OCI-LY7 (cell line): ENCODE data around the gene ELF2. TPM values are rescaled to one million over a fixed set of nuclear protein-coding genes. Genes with fewer than 3 reads are reported as not detected.

Experiments used
- BruUV-seq: library from RNA; stranded (reverse); fragments of 400-500 nt; replicated peaks from 2 replicates; lab custom pipeline; 2021; lab: Mats Ljungman, UMichigan
- CTCF ChIA-PET: fragments of 300-600 bp; sonication (Branson Sonifier 250); formaldehyde crosslinking; loops from one replicate; lab custom pipeline; 2022; ENCODE audit warnings: antibody characterized with exemption; ENCODE audit not compliant: unreplicated experiment; lab: Charles Lee
- POLR2A ChIA-PET: fragments of 300-600 bp; sonication (Branson Sonifier 250); formaldehyde crosslinking; loops from one replicate; lab custom pipeline; 2022; ENCODE audit warnings: antibody characterized with exemption; lab: Charles Lee
- DNase-seq: peaks from one replicate; pipeline ENCODE4 v3.0.0-alpha.2; 2015; ENCODE audit warnings: low spot score
- H2AFZ ChIP-seq: fragments of 200-600 bp; sonication (generic), shearing (Covaris generic); 2 replicates; pipeline ENCODE4 v1.6.1; 2014; ENCODE audit warnings: mild to moderate bottlenecking, antibody characterized with exemption, low read length, moderate library complexity
- H3K27ac ChIP-seq: fragments of 200-600 bp; sonication (generic); 2 replicates; pipeline ENCODE4 v1.5.1; 2014; ENCODE audit warnings: mixed run types, low read depth, mild to moderate bottlenecking, moderate library complexity, low read length, inconsistent platforms; ENCODE audit not compliant: poor library complexity, severe bottlenecking
- H3K36me3 ChIP-seq: fragments of 200-600 bp; sonication (generic); 2 replicates; pipeline ENCODE4 v1.6.1; 2014; ENCODE audit warnings: mild to moderate bottlenecking, antibody characterized with exemption, low read length, moderate library complexity, mixed read lengths; ENCODE audit not compliant: insufficient read depth
- H3K4me1 ChIP-seq: fragments of 200-600 bp; sonication (generic); 2 replicates; pipeline ENCODE4 v1.5.1; 2014; ENCODE audit warnings: mild to moderate bottlenecking, low read length; ENCODE audit not compliant: insufficient read depth, poor library complexity, severe bottlenecking
- H3K4me2 ChIP-seq: fragments of 200-600 bp; sonication (generic); 2 replicates; pipeline ENCODE4 v1.6.1; 2014; ENCODE audit warnings: mild to moderate bottlenecking, low read length
- H3K4me3 ChIP-seq: fragments of 200-600 bp; sonication (generic); 2 replicates; pipeline ENCODE4 v1.5.1; 2014; ENCODE audit warnings: mild to moderate bottlenecking, low read depth, low read length; ENCODE audit not compliant: poor library complexity, severe bottlenecking
- H3K79me2 ChIP-seq: fragments of 200-600 bp; sonication (generic); 2 replicates; pipeline ENCODE4 v1.6.1; 2016; ENCODE audit warnings: low read depth, mild to moderate bottlenecking, low read length, moderate library complexity, mixed read lengths; ENCODE audit not compliant: insufficient read depth
- H3K9me2 ChIP-seq: fragments of 200-600 bp; sonication (generic); 2 replicates; pipeline ENCODE4 v1.6.1; 2016; ENCODE audit warnings: mild to moderate bottlenecking, low read length, mixed read lengths; ENCODE audit not compliant: insufficient read depth
- H3K9me3 ChIP-seq: fragments of 200-600 bp; sonication (generic); 2 replicates; pipeline ENCODE4 v1.6.1; 2014; ENCODE audit warnings: mild to moderate bottlenecking, mixed run types, low read length, mixed read lengths
- H4K20me1 ChIP-seq: fragments of 200-600 bp; sonication (generic); 2 replicates; pipeline ENCODE4 v1.6.1; 2014; ENCODE audit warnings: mild to moderate bottlenecking, antibody characterized with exemption, low read length, moderate library complexity, mixed read lengths; ENCODE audit not compliant: insufficient read depth
- EZH2phosphoT487 ChIP-seq: fragments of 200-600 bp; sonication (generic); IDR thresholded peaks from 2 replicates; pipeline ENCODE4 v1.6.1; 2018; ENCODE audit warnings: low read depth, borderline replicate concordance, mild to moderate bottlenecking, mixed run types, antibody characterized with exemption, low read length, moderate library complexity, mixed read lengths
- intact Hi-C: fragments of 100-400 bp; cut with micrococcal nuclease; formaldehyde crosslinking; loops from one replicate; pipeline ENCODE4 v1.10.0; 2022; ENCODE audit not compliant: unreplicated experiment
- total RNA-seq, 2 experiments: library from RNA; depleted of rRNA in 1 of 2; stranded (reverse); fragments of >200 nt in 1 of 2; shearing (Covaris generic) in 1 of 2; gene quantifications; 2 replicates each; pipeline ENCODE4 v1.2.3, GENCODE V29; 2014 to 2022
- TF ChIP-seq, protein P1 (sequence below): fragments of 200-600 bp; sonication (generic); conservative IDR thresholded peaks from 2 replicates; pipeline ENCODE4 v1.5.1; 2014; ENCODE audit warnings: mild to moderate bottlenecking, antibody characterized with exemption, low read length, moderate library complexity, mixed read lengths

The ELF2 gene
- total RNA-seq, 2 experiments from 2014 or later, result 49.6 to 57.0 TPM

- H3K79me2 ChIP-seq, result peaks cover 79% of the 10 kb centered on the region
- H3K36me3 ChIP-seq, result peaks cover 49% of the 10 kb centered on the region
- BruUV-seq, result no TSS peak
- ChIA-PET CTCF (interaction anchor here (1.2 kb wide), 1 partner anchor 11 kb away, joined by 5 read pairs; no protein-coding TSS in a partner anchor), POLR2A (interaction anchor here (0.5 to 4.7 kb wide), 5 partner anchors 9 to 525 kb away, joined by 3 to 24 read pairs (median 3); no protein-coding TSS in a partner anchor)
- H3K9me2 ChIP-seq, result no peaks in the 10 kb centered on the region
- H3K4me1 ChIP-seq, result peaks cover 37% of the 10 kb centered on the region
- no peak for DNase-seq
- no peak overlapping the region for H2AFZ ChIP-seq
- no peak for TF ChIP-seq EZH2phosphoT487
- TF ChIP-seq, protein P1, sequence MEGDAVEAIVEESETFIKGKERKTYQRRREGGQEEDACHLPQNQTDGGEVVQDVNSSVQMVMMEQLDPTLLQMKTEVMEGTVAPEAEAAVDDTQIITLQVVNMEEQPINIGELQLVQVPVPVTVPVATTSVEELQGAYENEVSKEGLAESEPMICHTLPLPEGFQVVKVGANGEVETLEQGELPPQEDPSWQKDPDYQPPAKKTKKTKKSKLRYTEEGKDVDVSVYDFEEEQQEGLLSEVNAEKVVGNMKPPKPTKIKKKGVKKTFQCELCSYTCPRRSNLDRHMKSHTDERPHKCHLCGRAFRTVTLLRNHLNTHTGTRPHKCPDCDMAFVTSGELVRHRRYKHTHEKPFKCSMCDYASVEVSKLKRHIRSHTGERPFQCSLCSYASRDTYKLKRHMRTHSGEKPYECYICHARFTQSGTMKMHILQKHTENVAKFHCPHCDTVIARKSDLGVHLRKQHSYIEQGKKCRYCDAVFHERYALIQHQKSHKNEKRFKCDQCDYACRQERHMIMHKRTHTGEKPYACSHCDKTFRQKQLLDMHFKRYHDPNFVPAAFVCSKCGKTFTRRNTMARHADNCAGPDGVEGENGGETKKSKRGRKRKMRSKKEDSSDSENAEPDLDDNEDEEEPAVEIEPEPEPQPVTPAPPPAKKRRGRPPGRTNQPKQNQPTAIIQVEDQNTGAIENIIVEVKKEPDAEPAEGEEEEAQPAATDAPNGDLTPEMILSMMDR, result peak; percentile 45; the same call in 1 of the 2 replicates
- H3K9me3 ChIP-seq, result no peaks in the 10 kb centered on the region
- peaks cover 13% of the 10 kb centered on the region; the same call in 1 of the 2 replicates for H4K20me1 ChIP-seq
- peak overlapping the region; percentile 64 for H3K4me2 ChIP-seq
- H3K4me3 ChIP-seq, result peak overlapping the region; percentile 42
- intact Hi-C loops, result loop anchor here (5.0 kb wide), 3 partner anchors 158 to 1133 kb away; partner anchors contain the start of genes ELF2, MAML3 and SETD7
- H3K27ac ChIP-seq, result no peak overlapping the region
Observed at GRCh38 chr4:139018971-139019758, 157.9 kb downstream of the ELF2 start.

GRCh38 chr4:139018501-139018900 lies 158.5 kb downstream of the ELF2 start:
- TF ChIP-seq EZH2phosphoT487, result no peak
- TF ChIP-seq, protein P1, result no peak
- ChIA-PET POLR2A (interaction anchor here (0.6 to 4.7 kb wide), 4 partner anchors 10 to 312 kb away, joined by 3 to 24 read pairs (median 4); no protein-coding TSS in a partner anchor), CTCF (interaction anchor here (1.2 kb wide), 1 partner anchor 12 kb away, joined by 5 read pairs; no protein-coding TSS in a partner anchor)
- peak overlapping the region; percentile 42 for H3K4me3 ChIP-seq
- peaks cover 13% of the 10 kb centered on the region; the same call in 1 of the 2 replicates for H4K20me1 ChIP-seq
- H3K4me1 ChIP-seq, result peaks cover 38% of the 10 kb centered on the region
- no peaks in the 10 kb centered on the region for H3K9me2 ChIP-seq
- no peaks in the 10 kb centered on the region for H3K9me3 ChIP-seq
- BruUV-seq, result TSS peak; percentile 57
- intact Hi-C loops, result loop anchor here (5.0 kb wide), 3 partner anchors 159 to 1134 kb away; partner anchors contain the start of genes ELF2, MAML3 and SETD7
- peak overlapping the region; percentile 64 for H3K4me2 ChIP-seq
- H3K36me3 ChIP-seq, result peaks cover 46% of the 10 kb centered on the region
- H3K27ac ChIP-seq, result peak overlapping the region; percentile 7
- no peak overlapping the region for H2AFZ ChIP-seq
- no peak for DNase-seq
- peaks cover 73% of the 10 kb centered on the region for H3K79me2 ChIP-seq
